Central memory CD8-positive, alpha-beta T cell (primary cell): ENCODE results near the gene CMSS1.
A peak's percentile ranks its signal among the peaks of the same experiment; 100 is the strongest.

Source experiments
- ATAC-seq: fragments of 150-1000 bp; cut with Tn5 transposase; replicated peaks from 2 replicates; pipeline ENCODE4 v1.10.0; 2022; ENCODE audit warnings: mild to moderate bottlenecking, moderate FRiP score, moderate number of reproducible peaks; ENCODE audit not compliant: poor library complexity, severe bottlenecking; ENCODE audit errors: extremely low read depth
- DNase-seq, 2 donors: peaks; one replicate each; pipeline ENCODE4 v3.0.0; 2021; ENCODE audit warnings: low spot score in 2 of 2
- H3K27ac Mint-ChIP-seq: one replicate; pipeline ENCODE4 v1.8.0; 2022; ENCODE audit warnings: low read depth, mild to moderate bottlenecking, moderate library complexity, mixed read lengths
- H3K27me3 Mint-ChIP-seq: one replicate; pipeline ENCODE4 v1.8.0; 2022; ENCODE audit warnings: mixed read lengths
- H3K36me3 Mint-ChIP-seq: one replicate; pipeline ENCODE4 v1.8.0; 2022; ENCODE audit warnings: mild to moderate bottlenecking, moderate library complexity, mixed read lengths; ENCODE audit not compliant: insufficient read depth
- H3K4me1 Mint-ChIP-seq: one replicate; pipeline ENCODE4 v1.8.0; 2022; ENCODE audit warnings: mixed read lengths
- H3K4me3 Mint-ChIP-seq: one replicate; pipeline ENCODE4 v1.8.0; 2022; ENCODE audit warnings: mild to moderate bottlenecking, moderate library complexity, mixed read lengths
- H3K9me3 Mint-ChIP-seq: one replicate; pipeline ENCODE4 v1.8.0; 2022; ENCODE audit warnings: mixed read lengths

CMSS1 gene

GRCh38 chr3:100141586-100141985 is 323.9 kb downstream of the CMSS1 start:
- DNase-seq (no peak), ATAC-seq (no peak)
- no peaks in the 10 kb centered on the region for H3K9me3 Mint-ChIP-seq
- no peaks in the 10 kb centered on the region for H3K27me3 Mint-ChIP-seq
- no peak overlapping the region for H3K4me3 Mint-ChIP-seq
- H3K36me3 Mint-ChIP-seq, result no peaks in the 10 kb centered on the region
- H3K27ac Mint-ChIP-seq, result no peak overlapping the region
- H3K4me1 Mint-ChIP-seq, result no peaks in the 10 kb centered on the region

- no peak for ATAC-seq
- H3K4me1 Mint-ChIP-seq, result no peaks in the 10 kb centered on the region
- H3K27ac Mint-ChIP-seq, result no peak overlapping the region
- no peak for DNase-seq
- H3K4me3 Mint-ChIP-seq, result no peak overlapping the region
- H3K36me3 Mint-ChIP-seq, result peaks cover 3% of the 10 kb centered on the region
- H3K9me3 Mint-ChIP-seq, result no peaks in the 10 kb centered on the region
- H3K27me3 Mint-ChIP-seq, result no peaks in the 10 kb centered on the region
Observed at GRCh38 chr3:100144255-100144866, 326.7 kb downstream of the CMSS1 start.

GRCh38 chr3:100149130-100149529 is 331.5 kb downstream of the CMSS1 start:
- Mint-ChIP-seq H3K36me3 (peaks cover 3% of the 10 kb centered on the region), H3K27me3 (no peaks in the 10 kb centered on the region), H3K27ac (peak overlapping the region; percentile 0), H3K4me3 (no peak overlapping the region), H3K9me3 (no peaks in the 10 kb centered on the region), H3K4me1 (no peaks in the 10 kb centered on the region)
- DNase-seq (no peak), ATAC-seq (no peak)

GRCh38 chr3:100149713-100150415 is 332.2 kb downstream of the CMSS1 start:
- no peak for DNase-seq
- Mint-ChIP-seq H3K4me3 (no peak overlapping the region), H3K27me3 (no peaks in the 10 kb centered on the region), H3K27ac (peak overlapping the region; percentile 0), H3K36me3 (peaks cover 3% of the 10 kb centered on the region), H3K4me1 (no peaks in the 10 kb centered on the region), H3K9me3 (peaks cover 1% of the 10 kb centered on the region)
- ATAC-seq, result no peak

- DNase-seq (no peak), ATAC-seq (no peak)
- Mint-ChIP-seq H3K4me1 (no peaks in the 10 kb centered on the region), H3K36me3 (peaks cover 3% of the 10 kb centered on the region), H3K27me3 (no peaks in the 10 kb centered on the region), H3K4me3 (no peak overlapping the region), H3K27ac (no peak overlapping the region), H3K9me3 (peaks cover 7% of the 10 kb centered on the region)
Observed at GRCh38 chr3:100150473-100150872, 332.8 kb downstream of the CMSS1 start.

GRCh38 chr3:100151024-100151707 is 333.5 kb downstream of the CMSS1 start:
- Mint-ChIP-seq H3K36me3 (peaks cover 3% of the 10 kb centered on the region), H3K9me3 (peaks cover 8% of the 10 kb centered on the region), H3K4me3 (no peak overlapping the region), H3K4me1 (no peaks in the 10 kb centered on the region), H3K27me3 (no peaks in the 10 kb centered on the region), H3K27ac (no peak overlapping the region)
- DNase-seq (no peak), ATAC-seq (no peak)

- H3K4me1 Mint-ChIP-seq, result no peaks in the 10 kb centered on the region
- no peak overlapping the region for H3K4me3 Mint-ChIP-seq
- peaks cover 14% of the 10 kb centered on the region for H3K9me3 Mint-ChIP-seq
- H3K27me3 Mint-ChIP-seq, result no peaks in the 10 kb centered on the region
- DNase-seq, result no peak
- no peak for ATAC-seq
- H3K27ac Mint-ChIP-seq, result no peak overlapping the region
- H3K36me3 Mint-ChIP-seq, result peaks cover 3% of the 10 kb centered on the region
Observed at GRCh38 chr3:100154171-100154570, 336.5 kb downstream of the CMSS1 start.

- peaks cover 3% of the 10 kb centered on the region for H3K36me3 Mint-ChIP-seq
- no peaks in the 10 kb centered on the region for H3K27me3 Mint-ChIP-seq
- H3K27ac Mint-ChIP-seq, result no peak overlapping the region
- H3K4me1 Mint-ChIP-seq, result no peaks in the 10 kb centered on the region
- no peak for ATAC-seq
- DNase-seq, result no peak
- H3K9me3 Mint-ChIP-seq, result peaks cover 14% of the 10 kb centered on the region
- no peak overlapping the region for H3K4me3 Mint-ChIP-seq
Observed at GRCh38 chr3:100155128-100155527, 337.5 kb downstream of the CMSS1 start.

- Mint-ChIP-seq H3K27ac (no peak overlapping the region), H3K9me3 (peaks cover 14% of the 10 kb centered on the region), H3K36me3 (peaks cover 3% of the 10 kb centered on the region), H3K4me3 (no peak overlapping the region), H3K4me1 (no peaks in the 10 kb centered on the region), H3K27me3 (no peaks in the 10 kb centered on the region)
- ATAC-seq (no peak), DNase-seq (no peak)
Observed at GRCh38 chr3:100155590-100155989, 337.9 kb downstream of the CMSS1 start.

- no peaks in the 10 kb centered on the region for H3K4me1 Mint-ChIP-seq
- DNase-seq (no peak), ATAC-seq (no peak)
- H3K27ac Mint-ChIP-seq, result no peak overlapping the region
- H3K9me3 Mint-ChIP-seq, result peaks cover 14% of the 10 kb centered on the region
- peaks cover 3% of the 10 kb centered on the region for H3K36me3 Mint-ChIP-seq
- H3K4me3 Mint-ChIP-seq, result no peak overlapping the region
- H3K27me3 Mint-ChIP-seq, result no peaks in the 10 kb centered on the region
Observed at GRCh38 chr3:100157685-100158084, 340.0 kb downstream of the CMSS1 start.

GRCh38 chr3:100158918-100159330 is 341.3 kb downstream of the CMSS1 start:
- H3K9me3 Mint-ChIP-seq, result peaks cover 14% of the 10 kb centered on the region
- no peak overlapping the region for H3K27ac Mint-ChIP-seq
- DNase-seq, result no peak
- ATAC-seq, result no peak
- H3K4me1 Mint-ChIP-seq, result no peaks in the 10 kb centered on the region
- peaks cover 3% of the 10 kb centered on the region for H3K36me3 Mint-ChIP-seq
- no peaks in the 10 kb centered on the region for H3K27me3 Mint-ChIP-seq
- no peak overlapping the region for H3K4me3 Mint-ChIP-seq

GRCh38 chr3:100159331-100160153 is 341.9 kb downstream of the CMSS1 start:
- Mint-ChIP-seq H3K27ac (no peak overlapping the region), H3K4me3 (no peak overlapping the region), H3K4me1 (no peaks in the 10 kb centered on the region), H3K9me3 (peaks cover 14% of the 10 kb centered on the region), H3K27me3 (no peaks in the 10 kb centered on the region), H3K36me3 (peaks cover 3% of the 10 kb centered on the region)
- ATAC-seq (no peak), DNase-seq (no peak)
